Hepatocyte (in vitro differentiated cells): ENCODE data around the gene GRIK4. TPM values are rescaled to one million over a fixed set of nuclear protein-coding genes. Genes with fewer than 3 reads are reported as not detected.
A peak's percentile ranks its signal among the peaks of the same experiment; 100 is the strongest.

ENCODE experiments used
- DNase-seq: peaks from one replicate; pipeline ENCODE4 v3.0.0-alpha.2; 2016; ENCODE audit warnings: low spot score
- H2AFZ ChIP-seq: fragments of 200-600 bp; sonication (generic); 2 replicates; pipeline ENCODE4 v1.6.0; 2016; ENCODE audit warnings: antibody characterized with exemption, mild to moderate bottlenecking
- H3K27ac ChIP-seq: fragments of 200-600 bp; sonication (generic); 2 replicates; pipeline ENCODE4 v1.5.1; 2016; ENCODE audit warnings: mild to moderate bottlenecking
- H3K27me3 ChIP-seq: fragments of 200-600 bp; sonication (generic); 2 replicates; pipeline ENCODE4 v1.6.1; 2016
- H3K36me3 ChIP-seq: fragments of 200-600 bp; sonication (generic); replicated peaks from 2 replicates; pipeline ENCODE4 v1.5.1; 2016; ENCODE audit warnings: low read depth; ENCODE audit not compliant: insufficient read depth
- H3K4me1 ChIP-seq: fragments of 200-600 bp; sonication (generic); 2 replicates; pipeline ENCODE4 v1.5.1; 2016; ENCODE audit warnings: mild to moderate bottlenecking, moderate library complexity; ENCODE audit not compliant: insufficient read depth
- H3K4me2 ChIP-seq: fragments of 200-600 bp; sonication (generic); 2 replicates; pipeline ENCODE4 v1.6.0; 2016
- H3K4me3 ChIP-seq: fragments of 200-600 bp; sonication (generic); 2 replicates; pipeline ENCODE4 v1.5.1; 2016; ENCODE audit warnings: mild to moderate bottlenecking
- H3K79me2 ChIP-seq: fragments of 200-600 bp; sonication (generic); 2 replicates; pipeline ENCODE4 v1.6.0; 2017; ENCODE audit warnings: mild to moderate bottlenecking
- H3K9me2 ChIP-seq: fragments of 200-600 bp; sonication (generic); replicated peaks from 2 replicates; pipeline ENCODE4 v1.6.0; 2017; ENCODE audit warnings: mild to moderate bottlenecking; ENCODE audit not compliant: insufficient read depth
- H3K9me3 ChIP-seq: fragments of 200-600 bp; sonication (generic); 2 replicates; pipeline ENCODE4 v1.5.1; 2016; ENCODE audit warnings: low read depth, mild to moderate bottlenecking
- H4K20me1 ChIP-seq: fragments of 200-600 bp; sonication (generic); 2 replicates; pipeline ENCODE4 v1.6.0; 2016; ENCODE audit warnings: mild to moderate bottlenecking; ENCODE audit not compliant: insufficient read depth, poor library complexity, severe bottlenecking
- CTCF ChIP-seq: fragments of 200-600 bp; sonication (generic); IDR thresholded peaks from 2 replicates; pipeline ENCODE4 v1.5.1; 2016; ENCODE audit warnings: antibody characterized with exemption, mild to moderate bottlenecking; ENCODE audit not compliant: poor library complexity
- EZH2 ChIP-seq: fragments of 200-600 bp; sonication (generic); IDR thresholded peaks from 2 replicates; pipeline ENCODE4 v1.6.1; 2016; ENCODE audit warnings: antibody characterized with exemption, mild to moderate bottlenecking, borderline replicate concordance
- EZH2phosphoT487 ChIP-seq: fragments of 200-600 bp; sonication (generic); IDR thresholded peaks from one replicate; pipeline ENCODE4 v1.6.1; 2018; ENCODE audit warnings: antibody characterized with exemption, mild to moderate bottlenecking, low read depth, moderate library complexity; ENCODE audit not compliant: unreplicated experiment, severe bottlenecking
- WGBS: methylation state at CpG from one replicate; pipeline ENCODE4 v1.1.6; 2016; ENCODE audit warnings: low lambda C conversion rate; ENCODE audit errors: missing lambda C conversion rate; 5-methylcytosine and 5-hydroxymethylcytosine counted together
- polyA plus RNA-seq: library from polyadenylated mRNA; unstranded; fragments of >200 nt; fragmentation: Nextera tagmentation; extraction: Ambion mirVana; gene quantifications from 2 replicates; pipeline ENCODE4 v1.2.1, GENCODE V29; 2016
- total RNA-seq: library from RNA; depleted of rRNA; stranded (reverse); fragments of >200 nt; gene quantifications from 2 replicates; pipeline ENCODE4 v1.2.3, GENCODE V29; 2014

The GRIK4 gene
- total and polyA plus RNA-seq, 2 experiments from 2014 or later: 1.5 to 2.3 TPM

GRCh38 chr11:120659076-120659475 lies 147.5 kb downstream of the GRIK4 start:
- Histone ChIP-seq H3K27ac (no peak overlapping the region), H3K4me1 (no peaks in the 10 kb centered on the region), H2AFZ (no peak overlapping the region), H3K79me2 (no peaks in the 10 kb centered on the region), H3K36me3 (no peaks in the 10 kb centered on the region), H3K4me2 (no peak overlapping the region), H3K9me2 (no peaks in the 10 kb centered on the region), H3K9me3 (no peaks in the 10 kb centered on the region), H3K4me3 (no peak overlapping the region), H4K20me1 (no peaks in the 10 kb centered on the region), H3K27me3 (peaks cover 5% of the 10 kb centered on the region)
- 88% methylated on average over 6 of the region's 6 CpGs for WGBS
- DNase-seq: no peak
- TF ChIP-seq EZH2 (no peak), CTCF (no peak), EZH2phosphoT487 (no peak)

GRCh38 chr11:120660024-120660565 lies 148.5 kb downstream of the GRIK4 start:
- H3K27ac ChIP-seq: no peak overlapping the region
- no peak overlapping the region for H3K4me3 ChIP-seq
- H3K4me1 ChIP-seq: no peaks in the 10 kb centered on the region
- WGBS: 74% methylated on average over 17 of the region's 17 CpGs
- H3K27me3 ChIP-seq: peaks cover 15% of the 10 kb centered on the region
- H4K20me1 ChIP-seq: no peaks in the 10 kb centered on the region
- no peak overlapping the region for H3K4me2 ChIP-seq
- H3K79me2 ChIP-seq: no peaks in the 10 kb centered on the region
- H3K9me2 ChIP-seq: no peaks in the 10 kb centered on the region
- no peaks in the 10 kb centered on the region for H3K9me3 ChIP-seq
- H3K36me3 ChIP-seq: no peaks in the 10 kb centered on the region
- TF ChIP-seq CTCF (peak; percentile 28), EZH2phosphoT487 (no peak), EZH2 (no peak)
- no peak overlapping the region for H2AFZ ChIP-seq
- DNase-seq: peak; percentile 47

GRCh38 chr11:120662071-120662676 lies 150.6 kb downstream of the GRIK4 start:
- Histone ChIP-seq H3K27ac (no peak overlapping the region), H4K20me1 (no peaks in the 10 kb centered on the region), H3K79me2 (no peaks in the 10 kb centered on the region), H3K4me2 (no peak overlapping the region), H2AFZ (no peak overlapping the region), H3K9me3 (no peaks in the 10 kb centered on the region), H3K27me3 (peaks cover 27% of the 10 kb centered on the region), H3K9me2 (no peaks in the 10 kb centered on the region), H3K4me3 (no peak overlapping the region), H3K4me1 (no peaks in the 10 kb centered on the region), H3K36me3 (no peaks in the 10 kb centered on the region)
- 74% methylated on average over 9 of the region's 9 CpGs for WGBS
- DNase-seq: no peak
- no peak for TF ChIP-seq EZH2phosphoT487
- TF ChIP-seq EZH2: no peak
- TF ChIP-seq CTCF: no peak
